Measurements from ENCODE around the gene FUZ.
"Not testable (repeated sequence)": the region's sequence is repeated elsewhere in the genome, so short reads cannot be mapped to it uniquely, and the experiment has no call there.

FUZ gene

DNA sequence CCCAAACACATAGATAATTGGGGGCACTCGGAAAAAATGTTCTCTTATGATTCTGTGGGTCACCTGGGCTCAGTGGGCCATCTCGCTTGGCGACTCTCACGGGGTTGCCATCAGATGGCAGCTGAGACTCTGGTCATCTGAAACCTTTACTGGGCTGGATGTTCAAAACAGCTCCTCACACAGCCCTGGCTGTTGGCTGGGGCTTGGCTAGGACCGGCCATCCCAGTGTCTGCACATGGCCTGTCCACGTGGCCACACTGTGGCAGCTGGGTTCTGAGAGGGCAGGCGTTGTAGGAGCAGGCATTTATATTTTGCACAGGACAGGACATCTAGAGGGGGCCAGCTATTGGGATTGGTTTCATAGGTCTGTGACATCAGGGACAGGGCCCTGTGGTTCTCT is 20.5 kb upstream of the FUZ start:
- no peak for DNase-seq (ENCODE audit: low read depth, low spot score)

DNA sequence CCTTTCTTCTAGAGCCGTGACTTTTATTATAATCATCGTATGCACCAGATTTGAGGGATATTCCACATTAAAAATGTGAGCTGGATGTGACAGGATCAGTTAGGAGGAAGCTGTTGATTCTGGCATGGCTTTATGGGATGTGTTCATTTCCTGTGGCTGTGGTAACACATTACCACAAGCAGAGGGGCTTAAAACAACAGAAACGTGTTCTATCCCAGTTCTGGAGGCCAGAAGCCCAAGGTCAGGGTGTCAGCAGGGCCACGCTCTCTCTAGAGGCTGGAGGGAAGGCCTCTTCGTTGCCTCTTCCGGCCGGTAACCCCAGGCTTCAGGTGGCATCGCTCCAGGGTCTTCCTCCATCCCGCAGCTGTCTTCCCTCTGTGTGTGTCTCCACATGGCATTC is 19.5 kb upstream of the FUZ start:
- DNase-seq (ENCODE audit: low read depth, low spot score): no peak

- DNase-seq (ENCODE audit: low read depth, low spot score): no peak
Measured at GRCh38 chr19:49831592-49831991, 18.5 kb upstream of the FUZ start.

- no peak for DNase-seq (ENCODE audit: low read depth, low spot score)
Measured at GRCh38 chr19:49830766-49831165, 17.7 kb upstream of the FUZ start.

DNA sequence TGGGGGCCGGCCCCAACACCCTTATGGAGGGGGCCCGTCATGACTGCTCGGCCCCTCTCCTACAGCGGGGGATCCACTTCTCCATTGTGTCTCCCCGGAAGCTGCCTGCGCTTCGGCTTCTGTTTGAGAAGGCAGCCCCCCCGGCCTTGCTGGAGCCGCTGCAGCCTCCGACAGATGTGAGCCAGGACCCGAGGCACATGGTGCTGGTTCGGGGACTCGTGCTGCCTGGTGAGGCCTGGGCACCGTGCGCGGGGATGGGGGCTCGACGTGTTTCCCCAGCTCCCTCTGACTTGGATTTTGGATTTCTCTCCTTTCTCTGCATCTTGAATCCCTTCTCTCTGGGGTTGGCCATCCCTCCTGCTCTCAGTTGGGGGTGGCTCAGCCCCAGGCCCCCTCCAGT is 16.6 kb upstream of the FUZ start:
- DNase-seq (ENCODE audit: low read depth, low spot score): no peak

GRCh38 chr19:49829200-49829599 is 16.1 kb upstream of the FUZ start:
- DNase-seq (ENCODE audit: low read depth, low spot score): no peak

DNA sequence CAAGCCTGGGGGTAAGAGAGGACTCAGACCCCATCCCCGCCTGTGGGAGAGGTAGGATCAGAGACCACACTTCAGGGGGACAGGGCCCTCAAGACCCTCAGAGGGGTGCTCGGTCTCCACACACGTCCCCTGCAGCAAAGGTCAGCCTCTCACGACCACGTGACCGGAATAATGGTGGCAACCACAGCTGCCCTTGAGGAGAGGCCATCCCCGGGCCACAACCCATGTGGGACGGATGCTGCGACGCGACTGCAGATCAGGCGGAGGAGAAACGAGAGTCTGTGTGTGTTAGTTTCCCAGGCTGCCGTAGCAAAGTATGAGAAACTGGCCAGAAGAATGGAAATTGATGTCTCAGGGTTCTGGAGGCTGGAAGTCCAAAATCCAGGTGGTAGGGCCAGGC is 13.9 kb upstream of the FUZ start:
- no peak for DNase-seq (ENCODE audit: low read depth, low spot score)

GRCh38 chr19:49824662-49825061 is 11.6 kb upstream of the FUZ start:
- DNase-seq (ENCODE audit: low read depth, low spot score): no peak

DNA sequence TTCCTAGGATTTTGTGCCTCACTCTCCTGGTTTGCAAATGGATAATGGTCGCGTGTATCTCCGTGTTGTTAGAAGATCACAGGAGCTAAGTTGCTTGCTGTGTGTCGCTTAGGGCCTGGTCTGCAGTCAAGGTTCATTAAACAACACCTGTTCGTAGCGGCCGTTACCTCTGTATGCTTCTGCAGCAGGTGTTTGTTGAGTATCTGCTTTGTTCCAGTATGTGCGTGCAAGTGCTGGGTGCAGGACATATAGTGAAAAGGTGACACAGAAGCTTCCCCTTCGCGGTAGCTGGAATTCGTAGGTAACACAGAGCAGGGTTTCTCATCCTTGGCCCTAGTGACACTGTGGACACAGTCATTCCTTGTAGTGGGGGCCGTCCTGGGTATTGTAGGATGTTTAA is 10.4 kb upstream of the FUZ start:
- no peak for DNase-seq (ENCODE audit: low read depth, low spot score)

DNA sequence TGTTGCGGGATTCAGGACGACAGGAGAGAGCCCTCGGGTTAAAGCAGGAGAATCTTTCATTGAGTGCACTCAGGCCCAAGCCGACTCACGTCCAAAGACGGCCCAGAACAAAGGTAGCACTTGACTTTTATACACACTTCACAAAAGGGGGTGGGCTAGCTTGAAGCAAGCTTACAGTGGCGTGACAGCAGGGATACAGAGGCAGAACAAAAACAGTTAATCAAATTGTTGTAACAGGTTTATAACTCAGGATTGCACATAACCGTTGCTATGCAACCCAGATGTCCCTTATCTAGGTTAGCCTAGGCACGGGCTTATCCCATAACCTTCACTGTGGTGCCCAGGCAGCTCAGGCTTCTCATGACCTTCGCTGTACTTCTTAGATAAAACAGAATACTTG is 7.0 kb upstream of the FUZ start:
- no peak for DNase-seq (ENCODE audit: low read depth, low spot score)

GRCh38 chr19:49819452-49820115 is 6.5 kb upstream of the FUZ start:
- DNase-seq (ENCODE audit: low read depth, low spot score): not testable (repeated sequence)

GRCh38 chr19:49818649-49819370 is 5.7 kb upstream of the FUZ start:
- DNase-seq (ENCODE audit: low read depth, low spot score): peak; percentile 45

- DNase-seq (ENCODE audit: low read depth, low spot score): peak; percentile 95
Measured at GRCh38 chr19:49817964-49818648, 5.0 kb upstream of the FUZ start, which contains the start of gene MED25. Gene MED25, plus strand, starts transcription at chr19:49818289. Its CDS starts 53 bp downstream, at chr19:49818342.

GRCh38 chr19:49816590-49816989 is 3.5 kb upstream of the FUZ start:
- DNase-seq (ENCODE audit: low read depth, low spot score): no peak

DNA sequence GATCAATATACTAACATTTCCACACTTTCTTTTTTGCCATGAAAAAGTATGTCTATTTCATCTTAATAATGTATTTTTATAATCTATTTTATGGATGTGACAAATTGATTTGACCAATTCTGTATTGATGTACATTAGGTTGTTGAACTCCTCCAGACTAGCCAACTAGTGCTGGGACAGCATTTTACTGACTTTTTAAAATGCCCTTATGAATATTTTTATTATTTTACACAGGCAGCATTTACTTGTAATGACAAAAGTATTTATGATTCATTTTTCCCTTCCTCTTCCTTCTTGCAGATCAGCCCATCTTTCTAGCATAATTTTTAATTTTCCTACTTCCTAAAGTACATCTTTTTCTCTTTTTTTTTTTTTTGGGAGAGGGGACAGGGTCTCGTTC is 918 bp upstream of the FUZ start:
- DNase-seq (ENCODE audit: low read depth, low spot score): no peak

DNA sequence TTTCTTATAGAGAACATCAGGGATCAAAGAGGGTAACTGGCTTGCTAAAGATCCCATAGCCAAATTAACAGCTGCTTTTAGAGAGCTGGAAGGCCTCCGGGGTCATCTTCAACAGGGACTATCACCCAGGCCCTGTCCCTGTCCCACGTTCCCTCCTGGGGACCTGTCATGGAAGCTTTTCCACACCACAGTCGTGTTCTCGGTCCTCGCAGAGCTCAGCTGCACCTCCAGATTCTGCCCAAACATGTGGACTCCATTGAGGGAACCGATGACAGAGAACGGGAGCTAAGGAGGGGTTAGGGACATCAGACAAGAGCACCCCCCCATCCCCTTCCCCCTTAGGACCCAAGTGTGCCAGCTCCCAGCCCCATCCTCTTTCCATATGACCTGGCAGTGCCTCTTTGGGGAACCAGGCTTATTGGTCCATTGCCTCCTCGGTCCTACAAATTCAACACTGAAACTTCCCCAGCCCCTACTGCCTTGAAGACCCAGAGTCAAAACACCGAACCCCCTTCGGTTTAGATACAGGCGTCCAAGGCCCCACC is 568 bp downstream of the FUZ start:
- no peak for DNase-seq (ENCODE audit: low read depth, low spot score)

DNA sequence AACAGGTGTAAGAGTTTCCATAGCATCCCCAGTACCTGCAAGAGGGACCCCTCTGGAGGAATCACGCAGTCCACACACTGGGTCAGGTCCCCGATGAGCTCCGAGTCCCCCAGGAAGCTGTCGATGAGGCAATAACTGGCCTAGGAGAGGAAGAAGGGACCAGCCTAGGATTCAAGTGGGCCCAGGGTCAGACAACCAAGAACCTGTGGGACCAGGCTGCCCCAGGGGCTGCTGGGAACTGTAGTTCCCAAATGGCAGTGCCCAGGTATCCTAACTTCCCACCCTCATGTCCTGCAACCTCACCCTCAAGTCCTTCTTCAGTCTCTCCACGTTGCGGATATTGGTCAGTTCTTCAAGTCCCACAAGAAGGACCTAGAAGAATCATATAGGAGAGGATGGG is 1.8 kb downstream of the FUZ start:
- no peak for DNase-seq (ENCODE audit: low read depth, low spot score)

DNA sequence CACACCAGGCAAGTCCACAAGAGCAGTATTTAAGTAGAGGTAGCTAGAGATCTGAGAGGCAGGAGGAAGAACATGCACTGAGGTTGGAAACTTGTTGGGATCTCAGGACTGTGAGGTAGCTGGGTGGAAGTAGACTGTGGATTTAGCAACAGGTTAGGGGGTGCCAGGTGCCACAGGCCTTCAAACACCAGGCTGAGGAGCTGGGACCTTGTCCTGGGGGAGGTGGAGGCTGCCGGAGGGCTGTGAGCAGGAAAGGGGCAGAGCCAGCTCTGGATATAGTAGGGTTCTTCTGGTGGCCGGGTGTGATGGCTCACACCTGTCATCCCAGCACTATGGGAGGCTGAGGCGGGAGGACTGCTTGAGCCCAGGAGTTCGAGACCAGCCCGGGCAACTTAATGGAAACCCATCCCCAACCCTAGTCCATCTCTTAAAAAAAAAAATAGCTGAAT is 3.1 kb downstream of the FUZ start:
- no peak for DNase-seq (ENCODE audit: low read depth, low spot score)

DNA sequence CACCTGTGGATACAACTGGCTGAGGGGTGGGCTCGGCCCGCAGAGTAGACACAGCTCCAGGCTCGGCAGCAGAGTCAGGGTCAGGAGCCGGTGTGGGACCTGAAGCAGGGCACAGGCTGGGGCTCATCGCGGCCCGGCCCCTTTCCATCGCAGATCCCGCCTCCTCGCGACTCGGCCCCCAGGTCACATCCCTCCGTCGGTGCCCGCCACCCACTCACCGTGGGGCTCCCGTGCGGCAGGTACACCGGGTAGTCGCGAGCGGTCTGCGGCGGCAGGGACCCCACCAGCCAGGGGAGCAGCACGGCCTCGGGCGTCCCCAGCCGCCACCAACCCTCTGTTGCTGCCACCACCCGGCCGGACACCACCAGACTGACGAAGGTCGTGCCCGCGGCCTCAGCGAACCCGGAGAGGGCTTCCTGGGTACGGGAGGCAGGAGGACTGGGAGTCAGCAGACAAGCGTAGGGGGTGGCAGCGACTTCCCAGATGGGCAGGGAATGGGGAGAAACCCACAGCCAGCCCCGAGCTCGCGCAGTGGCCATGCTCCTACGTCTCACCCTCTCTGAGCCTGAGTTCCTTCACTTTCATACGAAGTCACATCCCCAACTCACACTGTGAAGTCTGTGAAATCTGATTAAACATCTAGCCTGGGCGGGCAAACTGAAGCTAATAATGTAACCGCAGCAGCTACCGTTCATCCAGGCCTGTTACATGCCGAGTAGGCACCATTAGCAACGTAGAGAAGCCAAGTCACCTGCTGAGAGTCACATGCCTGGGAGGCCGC is 3.7 kb downstream of the FUZ start:
- DNase-seq (ENCODE audit: low read depth, low spot score): peak; percentile 56

GRCh38 chr19:49808711-49809159 is 4.4 kb downstream of the FUZ start:
- DNase-seq (ENCODE audit: low read depth, low spot score): peak; percentile 94

- no peak for DNase-seq (ENCODE audit: low read depth, low spot score)
Measured at GRCh38 chr19:49807904-49808675, 5.0 kb downstream of the FUZ start.

All from astrocyte of the hippocampus (primary cell).